Body of pancreas (tissue), 4 donors: ENCODE results near the gene ASCC2. TPM values are rescaled to one million over a fixed set of nuclear protein-coding genes. Genes with fewer than 3 reads are reported as not detected.
"Not testable (repeated sequence)": the region's sequence is repeated elsewhere in the genome, so short reads cannot be mapped to it uniquely, and the experiment has no call there.

Experiments
- ATAC-seq: fragments of 150-250 bp; one replicate; pipeline ENCODE4 v1.9.1; 2016
- DNase-seq, 4 donors: peaks; one replicate each; pipeline ENCODE4 v3.0.0-alpha.2; 2019
- H3K27ac ChIP-seq, 4 donors: fragments of 200-600 bp; sonication (generic); 1 replicate in 3 of 4; 2 replicates in 1 of 4; pipeline versions ENCODE4 v1.5.1 to v1.6.1; 2016 to 2019; ENCODE audit warnings: mild to moderate bottlenecking in 1 of 4, mixed read lengths in 1 of 4, moderate library complexity in 1 of 4
- H3K27me3 ChIP-seq, 2 donors: fragments of 200-600 bp; sonication (generic); one replicate each; pipeline ENCODE4 v1.6.0; 2016; ENCODE audit warnings: mild to moderate bottlenecking in 1 of 2
- H3K36me3 ChIP-seq, 2 donors: fragments of 200-600 bp; sonication (generic); replicated peaks in 1 of 2; 2 replicates each; pipeline ENCODE4 v1.5.1; 2016; ENCODE audit warnings: low read depth in 2 of 2; ENCODE audit not compliant: insufficient read depth in 1 of 2
- H3K4me1 ChIP-seq: fragments of 200-600 bp; sonication (generic); one replicate; pipeline ENCODE4 v1.6.0; 2016
- H3K4me3 ChIP-seq, 2 donors: fragments of 200-600 bp; sonication (generic); 1 replicate in 1 of 2; 2 replicates in 1 of 2; pipeline ENCODE4 v1.5.1; 2016 to 2019
- H3K9me3 ChIP-seq, 3 donors: fragments of 200-600 bp; sonication (generic); 1 replicate in 2 of 3; 2 replicates in 1 of 3; pipeline ENCODE4 v1.5.1; 2016
- POLR2A ChIP-seq, 3 donors: fragments of 450-650 bp; IDR thresholded peaks; one replicate each; pipeline ENCODE4 v1.6.1; 2016; ENCODE audit warnings: antibody characterized with exemption in 3 of 3, mild to moderate bottlenecking in 2 of 3
- WGBS, 2 donors: methylation state at CpG; one replicate each; pipeline ENCODE4 v1.1.5; 2017; 5-methylcytosine and 5-hydroxymethylcytosine counted together
- intact Hi-C: fragments of 100-400 bp; cut with DNase I; formaldehyde crosslinking; loops from one replicate; pipeline ENCODE4 v1.15.1; 2023
- total RNA-seq, 2 donors: library from RNA; depleted of rRNA; stranded (reverse); fragments of >200 nt; gene quantifications; one replicate each; pipeline ENCODE4 v1.1.0, GENCODE V29; 2016
- TF ChIP-seq, protein P1 (sequence below), 7 experiments: fragments of 450-650 bp in 4 of 7; fragments of 200-600 bp in 3 of 7; sonication (generic) in 3 of 7; IDR thresholded peaks; one replicate each; pipeline ENCODE4 v1.5.1; 2016 to 2019; ENCODE audit warnings: antibody characterized with exemption in 7 of 7

Gene ASCC2
- total RNA-seq, 2 donors from 2014 or later, result 34.3 to 42.0 TPM

GRCh38 chr22:29860006-29860766, 22.1 kb upstream of the ASCC2 start:
- 57 to 70% methylated on average over 2 of the region's 2 CpGs for WGBS, 2 donors
- no peaks in the 10 kb centered on the region for H3K4me1 ChIP-seq
- no peaks in the 10 kb centered on the region for H3K9me3 ChIP-seq
- H3K36me3 ChIP-seq, result no peaks in the 10 kb centered on the region
- no peak for ATAC-seq
- TF ChIP-seq, protein P1, sequence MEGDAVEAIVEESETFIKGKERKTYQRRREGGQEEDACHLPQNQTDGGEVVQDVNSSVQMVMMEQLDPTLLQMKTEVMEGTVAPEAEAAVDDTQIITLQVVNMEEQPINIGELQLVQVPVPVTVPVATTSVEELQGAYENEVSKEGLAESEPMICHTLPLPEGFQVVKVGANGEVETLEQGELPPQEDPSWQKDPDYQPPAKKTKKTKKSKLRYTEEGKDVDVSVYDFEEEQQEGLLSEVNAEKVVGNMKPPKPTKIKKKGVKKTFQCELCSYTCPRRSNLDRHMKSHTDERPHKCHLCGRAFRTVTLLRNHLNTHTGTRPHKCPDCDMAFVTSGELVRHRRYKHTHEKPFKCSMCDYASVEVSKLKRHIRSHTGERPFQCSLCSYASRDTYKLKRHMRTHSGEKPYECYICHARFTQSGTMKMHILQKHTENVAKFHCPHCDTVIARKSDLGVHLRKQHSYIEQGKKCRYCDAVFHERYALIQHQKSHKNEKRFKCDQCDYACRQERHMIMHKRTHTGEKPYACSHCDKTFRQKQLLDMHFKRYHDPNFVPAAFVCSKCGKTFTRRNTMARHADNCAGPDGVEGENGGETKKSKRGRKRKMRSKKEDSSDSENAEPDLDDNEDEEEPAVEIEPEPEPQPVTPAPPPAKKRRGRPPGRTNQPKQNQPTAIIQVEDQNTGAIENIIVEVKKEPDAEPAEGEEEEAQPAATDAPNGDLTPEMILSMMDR (IDR thresholded peaks at IDR 0.05), result no peak
- no peak for TF ChIP-seq POLR2A (IDR thresholded peaks at IDR 0.05)
- no peak overlapping the region for H3K27ac ChIP-seq
- DNase-seq, result no peak
- intact Hi-C loops, result no loop called here
- no peaks in the 10 kb centered on the region for H3K27me3 ChIP-seq
- no peak overlapping the region for H3K4me3 ChIP-seq

GRCh38 chr22:29859030-29859429, 21.0 kb upstream of the ASCC2 start:
- H3K4me1 ChIP-seq, H3K9me3 ChIP-seq, ATAC-seq: not testable (repeated sequence)

GRCh38 chr22:29856496-29856895, 18.4 kb upstream of the ASCC2 start:
- no peak for TF ChIP-seq POLR2A (IDR thresholded peaks at IDR 0.05)
- TF ChIP-seq, protein P1 (IDR thresholded peaks at IDR 0.05), result no peak
- H3K4me3 ChIP-seq, result no peak overlapping the region
- 36 to 50% methylated on average over 3 of the region's 3 CpGs for WGBS, 2 donors
- no peaks in the 10 kb centered on the region for H3K4me1 ChIP-seq
- no peaks in the 10 kb centered on the region for H3K27me3 ChIP-seq
- no peak overlapping the region for H3K27ac ChIP-seq
- no peaks in the 10 kb centered on the region for H3K9me3 ChIP-seq
- H3K36me3 ChIP-seq, result no peaks in the 10 kb centered on the region
- ATAC-seq (no peak), DNase-seq (no peak)
- intact Hi-C loops, result no loop called here

More at GRCh38 chr22:29859030-29859429, 21.0 kb upstream of the ASCC2 start:
- H3K36me3 ChIP-seq, intact Hi-C loops, H3K27ac ChIP-seq, H3K27me3 ChIP-seq, DNase-seq, H3K4me3 ChIP-seq: not testable (repeated sequence)
- 68 to 71% methylated on average over 8 to 9 of the region's 9 CpGs for WGBS, 2 donors

- no peaks in the 10 kb centered on the region for H3K4me1 ChIP-seq
- ATAC-seq, result no peak
- H3K4me3 ChIP-seq, result no peak overlapping the region
- no peaks in the 10 kb centered on the region for H3K9me3 ChIP-seq
- DNase-seq, result peak in 1 of 4 donors; percentile 11
- no peaks in the 10 kb centered on the region for H3K27me3 ChIP-seq
- H3K27ac ChIP-seq, result no peak overlapping the region
- WGBS, 2 donors, result 44 to 52% methylated on average over 7 to 10 of the region's 10 CpGs
- intact Hi-C loops, result no loop called here
- H3K36me3 ChIP-seq, result no peaks in the 10 kb centered on the region
- TF ChIP-seq POLR2A (IDR thresholded peaks at IDR 0.05), result no peak
- TF ChIP-seq, protein P1 (IDR thresholded peaks at IDR 0.05), result no peak
Observed at GRCh38 chr22:29855611-29856181, 17.6 kb upstream of the ASCC2 start.

GRCh38 chr22:29854432-29854831, 16.4 kb upstream of the ASCC2 start:
- intact Hi-C loops, result no loop called here
- no peak for DNase-seq
- ATAC-seq, result no peak
- TF ChIP-seq POLR2A (IDR thresholded peaks at IDR 0.05), result no peak
- TF ChIP-seq, protein P1 (IDR thresholded peaks at IDR 0.05), result no peak
- Histone ChIP-seq H3K36me3 (no peaks in the 10 kb centered on the region), H3K4me1 (no peaks in the 10 kb centered on the region), H3K27me3 (no peaks in the 10 kb centered on the region), H3K27ac (no peak overlapping the region), H3K9me3 (no peaks in the 10 kb centered on the region), H3K4me3 (no peak overlapping the region)
- WGBS, 2 donors, result 73 to 78% methylated on average over 3 of the region's 3 CpGs
